Measurements from ENCODE around the gene VIL1.

DNA sequence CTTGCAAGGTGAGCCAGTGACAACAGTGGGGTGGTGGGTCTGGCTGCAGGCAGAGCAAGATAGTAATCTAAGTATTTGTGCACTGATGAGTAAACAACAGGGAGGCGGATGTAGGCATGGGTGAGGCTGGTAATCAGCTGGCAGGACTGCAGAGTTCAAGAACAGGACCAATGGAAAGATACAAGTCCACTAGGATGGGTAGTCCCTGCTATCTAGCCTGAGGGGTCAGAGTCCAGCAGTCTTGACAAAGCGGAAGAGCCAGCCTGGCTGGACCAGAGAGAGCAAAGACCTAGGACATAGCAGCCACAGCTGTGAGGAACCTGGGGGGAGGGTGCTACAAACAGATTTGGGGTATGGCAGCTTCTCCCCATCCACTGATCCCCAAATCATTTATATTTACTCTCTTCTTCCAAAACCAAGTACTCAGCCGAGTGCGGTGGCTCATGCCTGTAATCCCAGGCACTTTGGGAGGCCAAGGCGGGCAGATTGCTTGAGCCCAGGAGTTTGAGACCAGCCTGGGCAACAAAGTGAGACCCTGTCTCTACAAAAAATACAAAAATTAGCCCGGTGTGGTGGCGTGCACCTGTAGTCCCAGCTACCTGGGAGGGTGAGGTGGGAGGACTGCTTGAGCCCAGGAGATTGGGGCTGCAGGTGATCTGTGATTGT is 25.9 kb downstream of the VIL1 start:
- TF ChIP-seq PATZ1 (CRISPR knock-in tag; IDR thresholded peaks at IDR 0.05; ENCODE audit: borderline replicate concordance) (no peak), BACH2 (CRISPR knock-in tag; IDR thresholded peaks at IDR 0.05; ENCODE audit: borderline replicate concordance) (no peak), ZFP3 (CRISPR knock-in tag; IDR thresholded peaks at IDR 0.05) (no peak), ZFP30 (CRISPR knock-in tag; IDR thresholded peaks at IDR 0.05) (no peak), TCF4 (CRISPR knock-in tag; IDR thresholded peaks at IDR 0.05; ENCODE audit: borderline replicate concordance) (no peak), PPARA (CRISPR knock-in tag; IDR thresholded peaks at IDR 0.05; ENCODE audit: borderline replicate concordance) (no peak), TOX (CRISPR knock-in tag; IDR thresholded peaks at IDR 0.05; ENCODE audit: borderline replicate concordance) (no peak), TSHZ2 (CRISPR knock-in tag; IDR thresholded peaks at IDR 0.05) (no peak), OSR1 (CRISPR knock-in tag; IDR thresholded peaks at IDR 0.05) (no peak), ESRRG (CRISPR knock-in tag; IDR thresholded peaks at IDR 0.05) (no peak), RARB (CRISPR knock-in tag; IDR thresholded peaks at IDR 0.05) (no peak), ZC3H10 (CRISPR knock-in tag; IDR thresholded peaks at IDR 0.05) (no peak), ARNTL (CRISPR knock-in tag; IDR thresholded peaks at IDR 0.05; ENCODE audit: borderline replicate concordance, low read depth) (no peak)
- TF ChIP-seq, protein P1, sequence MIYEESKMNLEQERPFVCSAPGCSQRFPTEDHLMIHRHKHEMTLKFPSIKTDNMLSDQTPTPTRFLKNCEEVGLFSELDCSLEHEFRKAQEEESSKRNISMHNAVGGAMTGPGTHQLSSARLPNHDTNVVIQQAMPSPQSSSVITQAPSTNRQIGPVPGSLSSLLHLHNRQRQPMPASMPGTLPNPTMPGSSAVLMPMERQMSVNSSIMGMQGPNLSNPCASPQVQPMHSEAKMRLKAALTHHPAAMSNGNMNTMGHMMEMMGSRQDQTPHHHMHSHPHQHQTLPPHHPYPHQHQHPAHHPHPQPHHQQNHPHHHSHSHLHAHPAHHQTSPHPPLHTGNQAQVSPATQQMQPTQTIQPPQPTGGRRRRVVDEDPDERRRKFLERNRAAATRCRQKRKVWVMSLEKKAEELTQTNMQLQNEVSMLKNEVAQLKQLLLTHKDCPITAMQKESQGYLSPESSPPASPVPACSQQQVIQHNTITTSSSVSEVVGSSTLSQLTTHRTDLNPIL (CRISPR knock-in tag; IDR thresholded peaks at IDR 0.05; ENCODE audit: low read depth) = no peak
